ENCODE measurements around the gene ANLN. TPM values are rescaled to one million over a fixed set of nuclear protein-coding genes. Genes with fewer than 3 reads are reported as not detected.
A peak's percentile ranks its signal among the peaks of the same experiment; 100 is the strongest.

Gene ANLN
- total RNA-seq, 2 donors from 2014 or later = 2.2 to 2.4 TPM

DNA sequence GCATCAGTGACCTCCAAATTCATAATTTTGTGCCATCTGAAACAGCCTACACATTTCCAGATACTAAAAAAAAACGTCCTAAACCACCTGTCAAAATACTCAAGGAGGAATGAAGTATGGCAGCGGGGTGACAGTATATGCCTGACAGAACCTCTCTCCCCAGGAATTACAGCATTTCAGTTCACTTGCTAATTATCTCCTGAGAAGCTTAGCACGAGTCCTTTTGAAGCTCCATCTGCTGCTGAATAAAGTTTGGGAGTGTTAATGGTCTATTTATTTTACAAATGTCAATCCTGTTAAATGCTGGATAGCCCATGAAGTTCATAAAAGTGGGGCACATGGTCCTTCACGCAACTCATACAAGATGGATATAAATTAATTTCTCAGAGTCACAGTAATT, 29.4 kb upstream of the ANLN start:
- H3K27me3 ChIP-seq (replicated peaks; ENCODE audit: insufficient read depth) = no peaks in the 10 kb centered on the region
- no peaks in the 10 kb centered on the region for H3K9me3 ChIP-seq
- ATAC-seq (ENCODE audit: insufficient number of reproducible peaks, low FRiP score, low read depth) (no peak), DNase-seq (ENCODE audit: low spot score) (no peak)
- no peak overlapping the region for H3K4me3 ChIP-seq
- TF ChIP-seq, protein P1, sequence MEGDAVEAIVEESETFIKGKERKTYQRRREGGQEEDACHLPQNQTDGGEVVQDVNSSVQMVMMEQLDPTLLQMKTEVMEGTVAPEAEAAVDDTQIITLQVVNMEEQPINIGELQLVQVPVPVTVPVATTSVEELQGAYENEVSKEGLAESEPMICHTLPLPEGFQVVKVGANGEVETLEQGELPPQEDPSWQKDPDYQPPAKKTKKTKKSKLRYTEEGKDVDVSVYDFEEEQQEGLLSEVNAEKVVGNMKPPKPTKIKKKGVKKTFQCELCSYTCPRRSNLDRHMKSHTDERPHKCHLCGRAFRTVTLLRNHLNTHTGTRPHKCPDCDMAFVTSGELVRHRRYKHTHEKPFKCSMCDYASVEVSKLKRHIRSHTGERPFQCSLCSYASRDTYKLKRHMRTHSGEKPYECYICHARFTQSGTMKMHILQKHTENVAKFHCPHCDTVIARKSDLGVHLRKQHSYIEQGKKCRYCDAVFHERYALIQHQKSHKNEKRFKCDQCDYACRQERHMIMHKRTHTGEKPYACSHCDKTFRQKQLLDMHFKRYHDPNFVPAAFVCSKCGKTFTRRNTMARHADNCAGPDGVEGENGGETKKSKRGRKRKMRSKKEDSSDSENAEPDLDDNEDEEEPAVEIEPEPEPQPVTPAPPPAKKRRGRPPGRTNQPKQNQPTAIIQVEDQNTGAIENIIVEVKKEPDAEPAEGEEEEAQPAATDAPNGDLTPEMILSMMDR (IDR thresholded peaks at IDR 0.05) = no peak
- H3K27ac ChIP-seq = no peak overlapping the region
- H3K36me3 ChIP-seq = no peaks in the 10 kb centered on the region
- H3K4me1 ChIP-seq (ENCODE audit: control insufficient read depth in 1 of 2, low read depth in 2 of 2) = peaks cover 0 to 7% of the 10 kb centered on the region in 2 donors

DNA sequence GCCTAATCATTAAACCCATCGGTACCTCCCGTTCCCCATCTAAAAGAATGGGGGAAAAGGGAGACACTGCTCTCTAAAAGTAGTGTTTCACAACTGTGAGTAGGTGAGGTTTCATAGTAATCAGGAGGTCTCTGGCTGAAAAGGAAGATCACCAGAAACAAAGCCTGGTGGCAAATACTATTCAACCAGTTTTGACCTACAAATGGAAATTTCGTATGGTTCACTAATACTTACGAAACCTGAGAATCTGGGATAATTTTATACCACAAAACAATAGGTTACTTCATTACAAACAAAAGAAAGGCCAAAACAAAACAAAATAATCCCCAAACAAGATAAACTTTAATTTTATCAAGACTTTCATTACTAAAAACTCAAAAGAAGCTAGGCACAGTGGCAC, 28.4 kb upstream of the ANLN start:
- no peaks in the 10 kb centered on the region for H3K36me3 ChIP-seq
- no peak overlapping the region for H3K4me3 ChIP-seq
- no peak for DNase-seq (ENCODE audit: low spot score)
- H3K27ac ChIP-seq = no peak overlapping the region
- TF ChIP-seq, protein P1 (IDR thresholded peaks at IDR 0.05) = no peak
- H3K27me3 ChIP-seq (replicated peaks; ENCODE audit: insufficient read depth) = no peaks in the 10 kb centered on the region
- H3K4me1 ChIP-seq (ENCODE audit: control insufficient read depth in 1 of 2, low read depth in 2 of 2) = peaks cover 0 to 16% of the 10 kb centered on the region in 2 donors
- ATAC-seq (ENCODE audit: insufficient number of reproducible peaks, low FRiP score, low read depth) = no peak
- no peaks in the 10 kb centered on the region for H3K9me3 ChIP-seq

DNA sequence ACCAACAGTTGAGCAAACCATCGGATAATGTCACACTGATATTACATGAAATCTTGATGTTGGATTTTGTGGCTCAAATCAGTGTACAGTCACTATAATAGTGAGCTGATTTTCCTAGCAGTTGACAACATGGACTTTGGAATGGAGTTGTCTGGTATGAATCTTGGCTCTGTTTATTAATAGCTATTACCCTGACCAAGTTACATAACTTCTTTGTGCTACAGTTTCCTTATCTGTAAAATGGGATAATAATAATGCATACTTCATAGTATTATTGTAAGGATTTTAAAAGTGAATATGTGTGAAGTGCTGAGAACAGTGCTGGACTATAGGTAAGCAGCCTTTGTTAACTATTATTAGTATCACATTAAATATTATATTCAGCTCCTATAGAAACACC, 26.1 kb upstream of the ANLN start:
- no peaks in the 10 kb centered on the region for H3K9me3 ChIP-seq
- peaks cover 0 to 21% of the 10 kb centered on the region in 2 donors for H3K4me1 ChIP-seq (ENCODE audit: control insufficient read depth in 1 of 2, low read depth in 2 of 2)
- H3K27ac ChIP-seq = no peak overlapping the region
- H3K4me3 ChIP-seq = no peak overlapping the region
- DNase-seq (ENCODE audit: low spot score) (no peak), ATAC-seq (ENCODE audit: insufficient number of reproducible peaks, low FRiP score, low read depth) (no peak)
- H3K36me3 ChIP-seq = no peaks in the 10 kb centered on the region
- TF ChIP-seq, protein P1 (IDR thresholded peaks at IDR 0.05) = no peak
- H3K27me3 ChIP-seq (replicated peaks; ENCODE audit: insufficient read depth) = no peaks in the 10 kb centered on the region

DNA sequence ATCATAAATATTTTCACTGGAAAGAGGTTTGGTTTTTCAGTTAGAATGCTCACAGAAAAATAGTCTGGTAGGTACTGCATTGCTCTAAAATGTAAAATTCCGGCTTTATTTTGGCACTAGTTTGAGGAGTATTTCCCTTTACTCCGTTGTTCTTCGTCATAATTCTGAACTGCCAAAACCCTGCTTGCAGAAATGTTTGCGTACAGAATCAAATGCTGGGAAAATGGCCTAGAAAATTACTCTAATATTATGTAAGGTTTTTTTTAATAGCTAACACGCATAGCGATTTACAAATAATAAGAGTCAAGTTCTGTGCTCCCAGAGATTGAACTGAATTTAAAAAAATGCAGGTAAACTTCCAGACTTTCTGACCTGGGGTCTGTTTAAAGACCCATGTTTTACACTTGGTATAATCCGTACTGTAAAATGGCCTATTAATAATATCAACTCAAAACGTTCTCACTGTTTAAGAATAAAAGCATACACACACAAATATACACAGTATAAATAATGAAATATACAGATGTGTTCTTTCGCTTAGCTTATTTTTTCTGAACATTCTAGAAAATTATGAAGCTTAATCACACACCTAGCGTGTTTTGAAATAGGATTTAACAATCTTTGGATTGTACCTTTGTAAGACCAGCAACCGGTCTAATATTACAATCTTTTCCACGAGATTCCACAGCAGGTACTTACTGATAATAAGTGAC, 23.5 kb upstream of the ANLN start:
- Histone ChIP-seq H3K36me3 (no peaks in the 10 kb centered on the region), H3K4me3 (peak overlapping the region; percentile 90), H3K27me3 (replicated peaks; ENCODE audit: insufficient read depth) (no peaks in the 10 kb centered on the region), H3K27ac (peak overlapping the region; percentile 50 to 56), H3K9me3 (no peaks in the 10 kb centered on the region), H3K4me1 (ENCODE audit: control insufficient read depth in 1 of 2, low read depth in 2 of 2) (peaks cover 0 to 21% of the 10 kb centered on the region in 2 donors)
- no peak for ATAC-seq (ENCODE audit: insufficient number of reproducible peaks, low FRiP score, low read depth)
- no peak for DNase-seq (ENCODE audit: low spot score)
- TF ChIP-seq, protein P1 (IDR thresholded peaks at IDR 0.05) = no peak

DNA sequence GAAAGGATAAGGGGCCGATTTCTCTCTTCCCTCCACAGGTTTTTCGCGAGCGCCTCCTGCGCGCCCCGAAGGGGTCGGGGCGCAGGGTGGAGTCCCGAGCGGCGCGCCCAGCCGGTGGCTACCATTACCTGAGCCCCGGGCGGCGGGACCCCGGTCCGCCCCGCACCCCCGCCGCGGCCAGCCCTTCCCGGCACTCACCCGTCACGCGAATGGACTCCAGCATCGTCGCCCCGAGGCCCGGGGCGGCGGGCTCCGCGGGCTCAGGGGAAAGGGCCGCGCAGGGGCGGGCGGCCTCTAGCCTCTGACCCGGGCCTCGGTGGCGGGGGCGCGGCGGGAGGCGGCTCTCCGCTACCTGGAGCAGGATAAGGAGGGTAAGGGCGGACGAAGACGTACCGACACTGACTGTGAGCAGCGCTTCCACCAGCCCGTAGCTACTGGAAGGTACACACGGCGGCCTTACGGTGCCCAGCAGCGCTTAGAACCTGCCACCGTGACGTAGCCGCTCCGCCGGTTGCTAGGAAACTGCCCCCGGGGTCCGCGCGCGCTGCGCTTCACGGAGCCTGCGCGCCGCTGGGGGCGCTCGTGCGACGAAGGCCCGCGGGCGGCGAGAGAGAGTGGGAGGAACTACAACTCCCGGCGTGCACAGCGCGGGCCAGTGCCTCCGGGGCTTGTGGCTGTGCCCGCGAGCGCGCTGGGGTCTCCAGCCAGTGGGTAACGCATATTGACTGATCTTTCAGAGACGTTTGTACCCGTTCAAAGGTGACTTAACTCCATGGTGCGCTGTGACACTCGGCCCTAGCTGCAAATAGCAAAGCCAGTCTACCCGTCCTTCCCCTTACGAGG, 22.7 kb upstream of the ANLN start:
- TF ChIP-seq, protein P1 (IDR thresholded peaks at IDR 0.05) = peak; percentile 82
- peak overlapping the region; percentile 90 for H3K4me3 ChIP-seq
- H3K36me3 ChIP-seq = no peaks in the 10 kb centered on the region
- H3K27me3 ChIP-seq (replicated peaks; ENCODE audit: insufficient read depth) = no peaks in the 10 kb centered on the region
- H3K4me1 ChIP-seq (ENCODE audit: control insufficient read depth in 1 of 2, low read depth in 2 of 2) = peaks cover 0 to 23% of the 10 kb centered on the region in 2 donors
- H3K9me3 ChIP-seq = no peaks in the 10 kb centered on the region
- H3K27ac ChIP-seq = peak overlapping the region; percentile 50 to 56
- ATAC-seq (ENCODE audit: insufficient number of reproducible peaks, low FRiP score, low read depth) (peak; percentile 94), DNase-seq (ENCODE audit: low spot score) (peak; percentile 60)

Measured in thoracic aorta (tissue), 2 donors.